ENCODE data around the gene METTL2A. TPM values are rescaled to one million over a fixed set of nuclear protein-coding genes. Genes with fewer than 3 reads are reported as not detected.

Gene METTL2A
- total RNA-seq: 17.6 and 21.0 TPM in 2 replicates

GRCh38 chr17:62423647-62424461 is at the start of gene METTL2A:
TSS of gene METTL2A (plus strand) at chr17:62423897. CDS start at chr17:62423903, 6 bp downstream.

GRCh38 chr17:62380253-62380652 is 43.4 kb upstream of the METTL2A start, which contains the start of gene EFCAB3:
TSS of gene EFCAB3 (plus strand) at chr17:62380553. CDS start at chr17:62382980, 2,427 bp downstream.

DNA sequence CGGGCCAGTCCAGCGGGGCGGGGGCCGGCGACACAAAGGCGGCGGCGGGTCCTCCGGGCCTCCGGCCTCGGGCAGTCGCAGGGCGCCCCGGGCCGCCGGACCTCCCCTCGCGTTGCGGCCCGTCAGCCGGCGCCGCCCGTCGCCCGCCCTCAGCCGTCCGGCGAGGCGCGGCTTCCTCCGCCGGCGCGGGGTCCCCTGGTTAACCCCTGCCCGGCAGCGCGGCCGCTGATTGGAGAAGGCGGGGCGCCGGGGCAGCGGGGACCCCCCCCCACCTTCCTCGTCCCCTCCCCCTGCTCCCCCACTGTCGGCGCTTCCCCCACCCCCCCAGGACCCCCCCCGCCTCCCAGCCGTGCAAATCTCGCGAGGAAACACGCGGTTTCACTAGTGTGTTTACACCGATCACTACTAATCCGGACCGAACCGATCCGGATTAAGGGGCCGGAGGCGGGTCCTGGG is 54.8 kb downstream of the METTL2A start, which contains the start of gene TLK2:
Gene TLK2, plus strand, starts transcription at position 402 of the 456 bp plus-strand sequence. CDS start 2,301 bp downstream, outside the sequence.

Other genes with a start within 250 kb of the METTL2A start
- gene EFCAB3, start 43.3 kb upstream of the METTL2A start, total RNA-seq: not detected in 2 replicates
- 11.2 and 16.6 TPM in 2 replicates for gene TLK2, start 54.9 kb downstream of the METTL2A start, total RNA-seq
- gene MRC2, start 203.8 kb downstream of the METTL2A start, total RNA-seq: 150 and 382 TPM in 2 replicates